GM15510 (cell line): Measurements from ENCODE around the gene TMEM145.

Experiments used
- POLR2A ChIP-seq: IDR thresholded peaks from 3 replicates; pipeline ENCODE4 v1.6.1; 2011; ENCODE audit warnings: borderline replicate concordance; ENCODE audit not compliant: insufficient read length; ENCODE audit errors: extremely low read depth

Gene TMEM145

GRCh38 chr19:42330241-42330711, 17.2 kb downstream of the TMEM145 start:
- no peak for TF ChIP-seq POLR2A

GRCh38 chr19:42332059-42332458, 18.9 kb downstream of the TMEM145 start:
- no peak for TF ChIP-seq POLR2A

- TF ChIP-seq POLR2A: no peak
These were observed 19.9 kb downstream of the TMEM145 start for GRCh38 chr19:42333018-42333417.

GRCh38 chr19:42333975-42334696, 21.0 kb downstream of the TMEM145 start:
- TF ChIP-seq POLR2A: no peak

GRCh38 chr19:42334697-42335373, 21.7 kb downstream of the TMEM145 start:
- TF ChIP-seq POLR2A: no peak

- no peak for TF ChIP-seq POLR2A
These were observed 22.3 kb downstream of the TMEM145 start for GRCh38 chr19:42335374-42335936.

- TF ChIP-seq POLR2A: no peak
These were observed 22.9 kb downstream of the TMEM145 start for GRCh38 chr19:42335971-42336370.

- no peak for TF ChIP-seq POLR2A
These were observed 30.4 kb downstream of the TMEM145 start for GRCh38 chr19:42343344-42344110.

- no peak for TF ChIP-seq POLR2A
These were observed 31.3 kb downstream of the TMEM145 start for GRCh38 chr19:42344336-42344893.

GRCh38 chr19:42345191-42345812, 32.2 kb downstream of the TMEM145 start:
- TF ChIP-seq POLR2A: no peak

- no peak for TF ChIP-seq POLR2A
These were observed 35.1 kb downstream of the TMEM145 start for GRCh38 chr19:42348211-42348610.

- TF ChIP-seq POLR2A: no peak
These were observed 36.4 kb downstream of the TMEM145 start for GRCh38 chr19:42349378-42350107.

- TF ChIP-seq POLR2A: no peak
These were observed 37.3 kb downstream of the TMEM145 start for GRCh38 chr19:42350417-42350816.
